NT2/D1 (cell line): ENCODE results near the gene GNA12.

Experiments
- YY1 ChIP-seq: IDR thresholded peaks from 2 replicates; pipeline ENCODE4 v1.6.1; 2011; ENCODE audit not compliant: insufficient read length, insufficient read depth
- ZNF274 ChIP-seq: IDR thresholded peaks from 2 replicates; pipeline ENCODE4 v1.6.1; 2011; ENCODE audit warnings: mild to moderate bottlenecking, low read depth, low read length

DNA sequence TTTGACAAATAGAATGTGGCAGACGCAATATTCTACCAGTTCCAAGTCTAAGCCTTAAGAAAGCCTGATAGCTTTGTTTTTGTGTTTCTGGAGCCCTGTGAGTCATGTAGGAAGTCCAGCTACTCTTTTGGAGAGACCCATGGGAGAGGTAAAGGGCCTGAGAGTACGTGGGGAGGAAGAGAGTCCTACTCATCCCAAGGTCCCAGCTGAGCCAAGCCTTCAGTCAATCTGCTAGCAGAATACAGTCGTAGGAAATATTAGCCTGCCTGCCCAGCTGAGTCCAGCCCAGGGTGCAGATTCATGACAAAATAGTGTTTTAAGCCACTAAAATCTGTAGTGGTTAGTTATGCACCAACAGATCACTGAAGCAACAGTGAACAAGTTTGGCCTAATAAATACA is 9.0 kb upstream of the GNA12 start:
- no peak for TF ChIP-seq ZNF274
- TF ChIP-seq YY1, result no peak
